ENCODE data around the gene YBX2. TPM values are rescaled to one million over a fixed set of nuclear protein-coding genes. Genes with fewer than 3 reads are reported as not detected.
A peak's percentile ranks its signal among the peaks of the same experiment; 100 is the strongest.

Gene YBX2
- polyA plus RNA-seq, 1 donor (not counting 4 experiments of a cell fraction or from before 2014, with no cell fraction given): 0.05 TPM

DNA sequence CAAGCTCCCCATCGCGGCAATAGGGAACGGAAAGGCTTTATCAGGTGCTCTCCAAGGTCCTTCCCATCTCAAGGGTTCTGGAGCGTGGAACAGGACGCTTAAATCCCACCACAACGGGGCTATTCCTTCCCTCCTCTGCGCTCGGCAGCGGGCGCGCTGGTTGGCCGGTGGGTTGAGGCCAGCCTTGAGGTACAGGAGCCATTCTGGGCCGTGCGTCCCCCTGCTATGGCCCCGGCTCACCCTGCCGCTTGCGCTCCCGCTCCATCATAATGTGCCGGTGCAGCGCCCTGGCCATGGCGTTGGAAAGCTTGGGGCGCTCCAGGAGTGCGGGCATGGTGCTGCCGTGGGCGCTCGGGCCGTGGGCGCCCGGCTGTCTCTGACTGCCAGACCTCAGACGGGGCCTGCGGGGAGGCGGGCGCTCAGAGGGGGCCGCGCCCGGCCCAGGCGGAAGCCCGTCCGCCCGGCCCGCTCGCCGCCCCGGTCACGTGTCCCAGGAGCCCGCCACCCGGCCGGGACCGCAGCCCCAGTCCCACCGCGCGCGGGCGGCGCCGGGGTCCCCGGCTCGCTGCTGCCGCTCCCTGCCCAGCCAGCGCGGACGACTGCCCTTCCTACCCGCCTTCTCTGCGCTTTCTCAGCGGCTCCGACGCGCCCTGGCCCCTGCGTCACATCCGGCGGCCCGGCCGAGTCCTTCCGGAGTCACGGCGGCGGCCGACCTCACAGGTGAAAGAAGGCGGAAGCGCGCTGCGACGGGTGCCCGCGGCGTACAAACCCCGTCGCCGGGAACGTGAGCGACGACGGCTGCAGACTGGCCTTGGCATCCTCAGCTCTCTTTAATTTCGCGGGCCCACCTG lies 20.5 kb upstream of the YBX2 start, which contains the start of gene GPS2:
Gene GPS2 (minus strand): TSS at position 642 of the 851 bp plus-strand sequence. CDS start 308 bp downstream, at position 334.
- TF ChIP-seq, protein P1, sequence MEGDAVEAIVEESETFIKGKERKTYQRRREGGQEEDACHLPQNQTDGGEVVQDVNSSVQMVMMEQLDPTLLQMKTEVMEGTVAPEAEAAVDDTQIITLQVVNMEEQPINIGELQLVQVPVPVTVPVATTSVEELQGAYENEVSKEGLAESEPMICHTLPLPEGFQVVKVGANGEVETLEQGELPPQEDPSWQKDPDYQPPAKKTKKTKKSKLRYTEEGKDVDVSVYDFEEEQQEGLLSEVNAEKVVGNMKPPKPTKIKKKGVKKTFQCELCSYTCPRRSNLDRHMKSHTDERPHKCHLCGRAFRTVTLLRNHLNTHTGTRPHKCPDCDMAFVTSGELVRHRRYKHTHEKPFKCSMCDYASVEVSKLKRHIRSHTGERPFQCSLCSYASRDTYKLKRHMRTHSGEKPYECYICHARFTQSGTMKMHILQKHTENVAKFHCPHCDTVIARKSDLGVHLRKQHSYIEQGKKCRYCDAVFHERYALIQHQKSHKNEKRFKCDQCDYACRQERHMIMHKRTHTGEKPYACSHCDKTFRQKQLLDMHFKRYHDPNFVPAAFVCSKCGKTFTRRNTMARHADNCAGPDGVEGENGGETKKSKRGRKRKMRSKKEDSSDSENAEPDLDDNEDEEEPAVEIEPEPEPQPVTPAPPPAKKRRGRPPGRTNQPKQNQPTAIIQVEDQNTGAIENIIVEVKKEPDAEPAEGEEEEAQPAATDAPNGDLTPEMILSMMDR (optimal IDR thresholded peaks at IDR 0.05 in 1 of 3, IDR thresholded peaks at IDR 0.05 in 1 of 3, conservative IDR thresholded peaks at IDR 0.05 in 1 of 3; ENCODE audit: extremely low read depth in 1 of 3, insufficient read depth in 2 of 3, low read length in 3 of 3): no peak
- no peak for TF ChIP-seq EZH2 (IDR thresholded peaks at IDR 0.05; ENCODE audit: low read length)
- Histone ChIP-seq H3K4me3 (ENCODE audit: control insufficient read depth in 2 of 3, extremely low read depth in 1 of 3, insufficient read depth in 2 of 3, low read depth in 1 of 3, low read length in 3 of 3) (peak within 1 kb of the TSS; percentile 73 to 92 (median 79)), H3K9me1 (ENCODE audit: control insufficient read depth, extremely low read depth, insufficient read depth, low read length) (peaks cover 8% of the 10 kb centered on the region), H3K4me2 (ENCODE audit: control insufficient read depth, extremely low read depth, insufficient read depth, low read depth, low read length) (peak within 1 kb of the TSS; percentile 88), H2AFZ (ENCODE audit: control insufficient read depth, low read length) (peak within 1 kb of the TSS; percentile 12), H3K27ac (ENCODE audit: control insufficient read depth, insufficient read depth, low read length) (peak within 1 kb of the TSS; percentile 53), H3K9me3 (ENCODE audit: control insufficient read depth, low read depth, low read length) (no peaks in the 10 kb centered on the region), H3K9ac (ENCODE audit: control insufficient read depth, extremely low read depth, insufficient read depth, low read length) (peak within 1 kb of the TSS; percentile 77), H3K79me2 (ENCODE audit: control insufficient read depth, insufficient read depth, low read length) (peaks cover 37% of the 10 kb centered on the region), H3K4me1 (ENCODE audit: control insufficient read depth, extremely low read depth, insufficient read depth, low read length) (peaks cover 36% of the 10 kb centered on the region), H3K36me3 (ENCODE audit: control insufficient read depth in 2 of 2, extremely low read depth in 1 of 2, insufficient read depth in 2 of 2, low read length in 2 of 2) (peaks cover 37 to 64% of the 10 kb centered on the region in 2 experiments), H4K20me1 (ENCODE audit: control insufficient read depth, extremely low read depth, insufficient read depth, low read length) (peaks cover 34% of the 10 kb centered on the region), H3K27me3 (ENCODE audit: control insufficient read depth, extremely low read depth, insufficient read depth, low read length) (no peaks in the 10 kb centered on the region)
- DNase-seq (ENCODE audit: low read depth, low spot score) (no peak), FAIRE-seq (peak; percentile 9)
- dilution Hi-C loops (cut with MboI; ENCODE audit: extremely low pct_ligation_motif_present, low sequenced_read_pairs): no loop called here

GRCh38 chr17:7313890-7314718 lies 19.7 kb upstream of the YBX2 start:
- H3K9ac ChIP-seq (ENCODE audit: control insufficient read depth, extremely low read depth, insufficient read depth, low read length): peak overlapping the region; percentile 77
- dilution Hi-C loops (cut with MboI; ENCODE audit: extremely low pct_ligation_motif_present, low sequenced_read_pairs): no loop called here
- no peaks in the 10 kb centered on the region for H3K9me3 ChIP-seq (ENCODE audit: control insufficient read depth, low read depth, low read length)
- peaks cover 45% of the 10 kb centered on the region for H3K79me2 ChIP-seq (ENCODE audit: control insufficient read depth, insufficient read depth, low read length)
- H4K20me1 ChIP-seq (ENCODE audit: control insufficient read depth, extremely low read depth, insufficient read depth, low read length): peaks cover 42% of the 10 kb centered on the region
- peak overlapping the region; percentile 53 for H3K27ac ChIP-seq (ENCODE audit: control insufficient read depth, insufficient read depth, low read length)
- H3K36me3 ChIP-seq (ENCODE audit: control insufficient read depth in 2 of 2, extremely low read depth in 1 of 2, insufficient read depth in 2 of 2, low read length in 2 of 2): peaks cover 44 to 73% of the 10 kb centered on the region in 2 experiments
- no peak overlapping the region for H2AFZ ChIP-seq (ENCODE audit: control insufficient read depth, low read length)
- H3K27me3 ChIP-seq (ENCODE audit: control insufficient read depth, extremely low read depth, insufficient read depth, low read length): no peaks in the 10 kb centered on the region
- FAIRE-seq (peak; percentile 34), DNase-seq (ENCODE audit: low read depth, low spot score) (no peak)
- peaks cover 45% of the 10 kb centered on the region for H3K4me1 ChIP-seq (ENCODE audit: control insufficient read depth, extremely low read depth, insufficient read depth, low read length)
- H3K4me3 ChIP-seq (ENCODE audit: control insufficient read depth in 2 of 3, extremely low read depth in 1 of 3, insufficient read depth in 2 of 3, low read depth in 1 of 3, low read length in 3 of 3): peak overlapping the region; percentile 73 to 92 (median 79)
- H3K9me1 ChIP-seq (ENCODE audit: control insufficient read depth, extremely low read depth, insufficient read depth, low read length): peaks cover 8% of the 10 kb centered on the region
- peak overlapping the region; percentile 88 for H3K4me2 ChIP-seq (ENCODE audit: control insufficient read depth, extremely low read depth, insufficient read depth, low read depth, low read length)
- TF ChIP-seq EZH2 (IDR thresholded peaks at IDR 0.05; ENCODE audit: low read length): no peak
- TF ChIP-seq, protein P1 (optimal IDR thresholded peaks at IDR 0.05 in 1 of 3, IDR thresholded peaks at IDR 0.05 in 1 of 3, conservative IDR thresholded peaks at IDR 0.05 in 1 of 3; ENCODE audit: extremely low read depth in 1 of 3, insufficient read depth in 2 of 3, low read length in 3 of 3): no peak
